ENCODE data around the gene OR7D2.
"Not testable (repeated sequence)": the region's sequence is repeated elsewhere in the genome, so short reads cannot be mapped to it uniquely, and the experiment has no call there.

Gene OR7D2

GRCh38 chr19:9178901-9179300, at the start of gene OR7D2:
Gene OR7D2, plus strand, starts transcription at chr19:9178979. Its CDS starts 6,803 bp downstream, at chr19:9185782.
- DNase-seq = no peak

GRCh38 chr19:9130965-9131364, 47.8 kb upstream of the OR7D2 start:
- DNase-seq = no peak

DNA sequence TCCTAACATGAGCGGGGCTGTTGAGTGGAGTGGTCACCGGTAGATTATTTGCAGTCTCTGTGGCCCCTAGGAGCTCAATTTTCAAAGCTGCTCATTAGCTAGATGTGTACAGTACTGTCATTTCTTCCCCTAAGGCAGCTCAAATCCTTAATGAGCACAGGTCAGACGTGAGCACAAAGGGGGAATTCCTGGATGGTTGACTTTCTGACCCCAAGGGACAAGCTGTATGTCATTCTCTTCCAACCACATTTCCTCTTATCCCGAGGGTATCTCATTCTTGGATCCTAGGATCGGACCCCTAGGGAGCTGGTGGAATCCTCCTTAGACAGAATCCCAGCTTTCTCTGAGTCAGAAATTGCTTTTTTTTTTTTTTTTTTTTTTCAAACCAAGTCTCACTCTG, 46.4 kb upstream of the OR7D2 start:
- no peak for DNase-seq

DNA sequence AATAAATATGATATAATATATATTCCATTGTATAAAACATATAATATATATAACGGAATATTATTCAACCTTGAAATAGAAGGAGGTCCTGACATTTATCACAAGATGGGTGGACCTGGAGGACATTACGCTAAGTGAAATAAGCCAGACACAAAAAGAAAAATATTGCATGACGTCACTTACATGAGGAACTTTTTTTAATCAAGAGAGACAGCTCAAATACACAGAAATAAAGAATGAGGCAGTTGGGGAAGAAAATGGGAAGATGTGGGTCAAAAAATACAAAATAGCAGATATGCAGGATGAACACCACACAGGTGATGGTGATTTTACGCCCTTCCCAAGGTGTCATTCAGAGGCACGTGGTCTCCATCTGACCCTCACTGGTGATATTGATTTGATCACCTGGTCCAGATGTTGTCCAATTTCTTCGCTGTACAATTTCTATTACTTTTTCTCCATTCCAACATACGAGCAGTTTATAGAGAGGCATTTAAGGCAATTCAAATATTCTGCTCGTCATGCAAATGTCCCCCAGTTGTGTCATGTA, 39.1 kb upstream of the OR7D2 start:
- DNase-seq = no peak

- peak; percentile 96 for DNase-seq
Observed at GRCh38 chr19:9140159-9140874, 38.5 kb upstream of the OR7D2 start, which contains the start of gene ZNF317. Gene ZNF317, plus strand, starts transcription at chr19:9140397. Its CDS starts 15,620 bp downstream, at chr19:9156017.

DNA sequence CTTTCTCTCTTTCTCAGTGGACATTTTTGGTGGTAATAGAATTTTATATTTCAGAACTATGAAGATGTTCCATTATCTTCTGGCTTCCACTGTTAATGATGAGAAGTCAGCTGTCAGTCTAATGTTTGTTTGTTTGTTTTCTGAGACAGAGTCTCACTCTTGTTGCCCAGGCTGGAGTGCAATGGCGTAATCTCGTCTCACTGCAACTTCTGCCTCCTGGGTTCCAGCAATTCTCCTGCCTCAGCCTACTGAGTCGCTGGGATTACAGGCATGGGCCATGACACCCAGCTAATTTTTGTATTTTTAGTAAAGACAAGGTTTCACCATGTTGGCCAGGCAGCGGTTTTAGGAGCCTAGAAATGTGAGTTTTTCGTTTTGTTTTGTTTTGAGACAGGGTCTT, 33.9 kb upstream of the OR7D2 start:
- DNase-seq = no peak

- no peak for DNase-seq
Observed at GRCh38 chr19:9146882-9147281, 31.9 kb upstream of the OR7D2 start.

DNA sequence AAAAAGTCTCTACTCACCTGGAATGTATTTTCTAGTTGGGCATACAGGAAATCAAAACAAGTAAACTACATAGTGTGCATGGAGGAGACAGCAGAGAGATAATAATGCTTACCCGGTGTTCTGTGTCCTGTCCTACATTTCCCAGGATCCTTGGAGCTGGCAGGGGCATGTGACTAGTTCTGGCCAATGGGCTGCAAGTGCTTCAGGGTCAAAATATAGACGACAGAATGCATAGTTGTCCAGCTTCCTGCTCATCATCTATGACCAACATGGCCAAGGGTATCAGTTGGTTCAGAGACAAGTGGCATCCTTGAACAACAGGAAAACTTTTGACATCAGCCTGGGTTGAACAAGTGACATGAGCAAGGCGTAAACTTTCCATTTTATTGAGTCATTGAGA, 30.1 kb upstream of the OR7D2 start:
- DNase-seq = no peak

- no peak for DNase-seq
Observed at GRCh38 chr19:9149997-9150396, 28.8 kb upstream of the OR7D2 start.

DNA sequence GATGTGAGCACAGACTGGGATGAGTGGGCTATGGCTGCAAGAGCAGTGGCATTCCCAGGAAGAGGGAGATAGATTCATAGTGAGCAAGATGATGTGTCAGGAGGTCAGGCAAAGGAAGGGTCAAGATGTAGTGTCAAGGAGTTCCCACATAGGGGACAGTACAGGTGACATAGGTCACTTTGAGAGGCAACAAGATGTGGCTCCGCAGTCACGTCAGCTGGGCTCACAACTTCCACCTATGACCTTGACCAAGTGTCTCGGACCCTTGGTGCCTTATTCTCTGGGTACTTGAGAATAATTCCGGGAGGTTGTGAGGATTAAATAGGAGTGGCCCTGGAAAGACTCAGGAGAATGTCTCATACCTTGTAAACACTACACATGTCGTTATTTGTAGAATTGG, 28.1 kb upstream of the OR7D2 start:
- DNase-seq = no peak

GRCh38 chr19:9151367-9151766, 27.4 kb upstream of the OR7D2 start:
- DNase-seq = no peak

DNA sequence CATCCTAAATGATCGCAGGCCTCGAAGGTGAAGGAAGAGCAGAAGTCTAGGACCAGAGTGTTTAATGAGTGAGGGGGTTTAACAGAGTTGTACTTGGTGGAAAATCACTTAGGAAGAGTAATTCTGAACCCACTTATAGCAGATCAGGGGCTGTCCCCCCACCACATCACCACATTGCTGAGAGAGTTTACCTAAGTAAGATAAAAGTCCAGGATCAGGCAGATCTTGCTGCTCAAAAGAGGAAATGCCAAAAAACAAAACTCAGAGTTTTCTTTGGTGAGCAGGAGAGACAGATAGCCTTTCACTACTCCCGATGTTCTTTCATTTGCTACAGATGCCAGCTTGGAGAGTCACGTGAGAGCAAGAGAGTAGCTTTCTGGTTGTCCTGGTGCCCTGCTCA, 23.2 kb upstream of the OR7D2 start:
- no peak for DNase-seq

DNA sequence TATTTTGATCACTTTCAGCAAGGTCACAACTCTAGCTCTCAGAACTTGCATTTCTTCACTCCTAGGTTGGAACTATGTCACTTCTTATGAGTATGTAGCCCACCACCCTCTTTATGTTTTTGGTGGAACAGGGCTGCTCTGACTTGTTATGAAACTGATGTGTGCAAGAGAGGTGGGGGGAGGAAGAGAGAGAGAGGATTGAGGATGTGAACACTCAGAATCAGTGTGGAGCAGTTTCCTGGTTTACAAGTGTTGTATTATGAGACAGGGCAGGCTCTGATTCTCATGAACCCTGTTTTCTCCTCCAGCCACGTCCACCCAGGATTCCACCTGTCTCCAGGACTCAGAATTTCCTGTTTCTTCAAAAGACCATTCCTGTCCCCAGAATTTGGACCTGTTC, 22.5 kb upstream of the OR7D2 start:
- no peak for DNase-seq

DNA sequence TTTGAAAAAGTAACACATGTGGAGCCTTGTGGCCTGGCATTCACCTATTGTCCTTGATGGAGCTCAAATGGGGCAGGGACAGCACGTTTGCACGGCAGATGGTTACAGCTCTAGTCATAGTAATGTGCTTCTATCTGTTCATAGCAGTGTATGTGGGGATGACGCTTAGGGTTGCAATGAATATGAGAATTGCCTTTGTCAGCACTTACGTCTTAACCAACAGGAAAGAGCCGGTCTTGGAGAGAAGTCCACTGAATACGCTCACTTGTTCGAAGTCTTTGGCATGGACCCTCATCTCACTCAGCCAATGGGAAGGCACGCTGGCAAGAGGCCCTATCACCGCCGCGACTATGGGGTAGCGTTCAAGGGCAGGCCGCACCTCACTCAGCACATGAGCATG, 18.9 kb upstream of the OR7D2 start:
- no peak for DNase-seq

DNA sequence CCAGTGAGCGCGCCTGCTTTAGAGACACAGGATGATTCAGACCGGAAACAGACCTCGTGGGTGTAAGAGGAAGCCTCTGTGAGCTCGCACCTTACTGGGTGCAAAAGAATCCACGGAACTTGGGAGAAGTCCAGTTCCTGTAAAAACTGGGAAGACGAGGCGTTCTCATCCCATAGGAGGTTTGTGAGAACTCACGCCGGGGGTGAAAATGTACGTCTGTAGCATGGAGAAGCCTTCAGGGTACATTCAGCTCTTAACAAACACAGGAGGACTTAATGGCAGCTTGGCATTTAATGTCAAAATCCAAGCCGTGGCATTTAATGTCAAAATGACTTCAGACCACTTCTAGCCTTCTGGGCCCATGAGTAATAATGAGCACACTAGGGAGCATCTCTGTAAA, 17.4 kb upstream of the OR7D2 start:
- DNase-seq = no peak

GRCh38 chr19:9165261-9165660, 13.5 kb upstream of the OR7D2 start:
- no peak for DNase-seq

GRCh38 chr19:9166846-9167245, 11.9 kb upstream of the OR7D2 start:
- no peak for DNase-seq

GRCh38 chr19:9171393-9171991, 7.3 kb upstream of the OR7D2 start:
- DNase-seq = no peak

- no peak for DNase-seq
Observed at GRCh38 chr19:9175326-9175725, 3.5 kb upstream of the OR7D2 start.

DNA sequence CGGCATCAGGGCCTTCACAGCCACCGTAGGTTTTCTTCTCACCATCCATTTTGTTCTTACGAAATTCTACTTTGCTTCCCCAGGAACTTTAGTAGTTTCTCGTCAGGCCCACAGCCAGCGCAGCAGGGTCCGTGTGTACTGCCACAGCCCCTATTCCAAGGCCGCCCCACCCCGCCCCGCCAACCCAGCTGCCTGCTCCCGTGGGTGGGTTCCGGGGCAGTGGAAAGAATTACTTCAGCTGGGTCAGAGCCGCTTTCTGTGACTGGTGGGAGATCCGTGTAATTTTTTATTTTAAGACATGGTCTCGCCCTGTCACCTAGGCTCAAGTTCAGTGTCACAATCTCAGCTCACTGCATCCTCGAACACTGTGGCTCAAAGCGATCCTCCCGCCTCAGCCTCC, 4.2 kb downstream of the OR7D2 start:
- DNase-seq = no peak

DNA sequence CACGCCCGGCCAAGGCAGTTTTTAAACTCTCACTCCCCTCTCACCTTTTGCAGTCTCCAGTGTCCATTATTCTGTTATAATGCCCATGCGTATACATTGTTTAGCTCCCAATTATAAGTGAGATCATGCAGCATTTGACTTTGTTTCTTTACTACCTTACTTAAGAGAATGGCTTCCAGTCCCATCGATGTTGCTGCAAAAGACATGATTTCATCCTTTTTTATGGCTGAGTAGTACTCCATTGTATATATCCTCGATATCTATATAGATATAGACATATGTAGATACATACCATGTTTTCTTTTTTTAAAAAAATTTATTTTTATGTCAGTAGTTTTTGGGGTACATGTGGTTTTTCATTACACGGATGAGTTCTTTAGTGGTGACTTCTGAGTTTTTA, 8.4 kb downstream of the OR7D2 start:
- DNase-seq = no peak

- DNase-seq = no peak
Observed at GRCh38 chr19:9189535-9189934, 10.8 kb downstream of the OR7D2 start.

GRCh38 chr19:9198044-9198443, 19.3 kb downstream of the OR7D2 start:
- DNase-seq = not testable (repeated sequence)

GRCh38 chr19:9205501-9206113, 26.8 kb downstream of the OR7D2 start:
- peak; percentile 21 for DNase-seq

Data from KG1 (cell line).